Fibroblast of lung (primary cell): ENCODE data around the gene AK5. TPM values are rescaled to one million over a fixed set of nuclear protein-coding genes. Genes with fewer than 3 reads are reported as not detected.

Source experiments
- DNase-seq, 2 donors: peaks; one replicate each; pipeline versions ENCODE4 v3.0.0 to v3.0.0-alpha.2; 2010; ENCODE audit warnings: low read depth in 2 of 2
- H2AFZ ChIP-seq: 2 replicates; pipeline ENCODE4 v1.5.1; 2012; ENCODE audit warnings: low read length, control low read depth, inconsistent platforms
- H3K27ac ChIP-seq: 2 replicates; pipeline ENCODE4 v1.5.1; 2011; ENCODE audit warnings: low read length, control low read depth; ENCODE audit not compliant: insufficient read depth
- H3K27me3 ChIP-seq: 2 replicates; pipeline ENCODE4 v1.5.1; 2011; ENCODE audit warnings: mild to moderate bottlenecking, low read length; ENCODE audit not compliant: control insufficient read depth, insufficient read depth
- H3K36me3 ChIP-seq: 2 replicates; pipeline ENCODE4 v1.5.1; 2011; ENCODE audit warnings: low read length; ENCODE audit not compliant: control insufficient read depth, insufficient read depth
- H3K4me1 ChIP-seq: 2 replicates; pipeline ENCODE4 v1.5.1; 2011; ENCODE audit warnings: low read length; ENCODE audit not compliant: control insufficient read depth, insufficient read depth; ENCODE audit errors: extremely low read depth
- H3K4me2 ChIP-seq: 2 replicates; pipeline ENCODE4 v1.5.1; 2011; ENCODE audit warnings: low read length, control low read depth; ENCODE audit not compliant: insufficient read depth; ENCODE audit errors: extremely low read depth
- H3K4me3 ChIP-seq, 4 experiments: fragments of 200-600 bp in 1 of 4; sonication (generic) in 1 of 4; replicated peaks in 1 of 4; 2 replicates each; pipeline ENCODE4 v1.5.1; 2011 to 2016; ENCODE audit warnings: low read length in 4 of 4, low read depth in 3 of 4, mild to moderate bottlenecking in 3 of 4, control low read depth in 2 of 4, inconsistent platforms in 1 of 4, mixed read lengths in 1 of 4; ENCODE audit not compliant: insufficient read depth in 1 of 4; ENCODE audit errors: control extremely low read depth in 1 of 4
- H3K79me2 ChIP-seq: 2 replicates; pipeline ENCODE4 v1.5.1; 2012; ENCODE audit warnings: mild to moderate bottlenecking, low read length, inconsistent platforms; ENCODE audit not compliant: control insufficient read depth, insufficient read depth
- H3K9ac ChIP-seq: 2 replicates; pipeline ENCODE4 v1.5.1; 2011; ENCODE audit warnings: mild to moderate bottlenecking, low read length, control low read depth; ENCODE audit not compliant: insufficient read depth
- H3K9me3 ChIP-seq: 2 replicates; pipeline ENCODE4 v1.5.1; 2012; ENCODE audit warnings: low read depth, low read length; ENCODE audit not compliant: control insufficient read depth, insufficient read depth
- H4K20me1 ChIP-seq: 2 replicates; pipeline ENCODE4 v1.5.1; 2011; ENCODE audit warnings: low read length; ENCODE audit not compliant: control insufficient read depth, insufficient read depth; ENCODE audit errors: extremely low read depth
- CTCF ChIP-seq, 2 donors: IDR thresholded peaks in 1 of 2; conservative IDR thresholded peaks in 1 of 2; 1 replicate in 1 of 2; 2 replicates in 1 of 2; pipeline ENCODE4 v1.5.1; 2011 to 2012; ENCODE audit warnings: low read length in 2 of 2, control low read depth in 1 of 2, inconsistent platforms in 1 of 2, low read depth in 1 of 2, mild to moderate bottlenecking in 1 of 2
- EZH2 ChIP-seq: IDR thresholded peaks from 2 replicates; pipeline ENCODE4 v1.5.1; 2012; ENCODE audit warnings: low read length, control low read depth, mild to moderate bottlenecking; ENCODE audit errors: missing control alignments
- polyA plus RNA-seq, 2 donors: library from polyadenylated mRNA; depleted of rRNA in 1 of 2; stranded (reverse) in 1 of 2; unstranded in 1 of 2; fragments of >200 nt; gene quantifications; 2 replicates each; pipeline ENCODE4 v1.2.1, GENCODE V29; 2011 to 2012; ENCODE audit warnings: missing spikeins in 1 of 2
- total RNA-seq: library from RNA; depleted of rRNA; stranded (reverse); fragments of >200 nt; gene quantifications from 2 replicates; pipeline ENCODE4 v1.2.1, GENCODE V29; 2014

Gene AK5
- total and polyA plus RNA-seq, 2 donors (not counting 1 experiment from before 2014, with no cell fraction given) = 37.9 to 87.7 TPM

- no peaks in the 10 kb centered on the region for H3K27me3 ChIP-seq
- H3K4me3 ChIP-seq = no peak overlapping the region
- no peak overlapping the region for H3K9ac ChIP-seq
- no peak overlapping the region for H3K4me2 ChIP-seq
- H3K27ac ChIP-seq = no peak overlapping the region
- no peak for TF ChIP-seq EZH2
- TF ChIP-seq CTCF (conservative IDR thresholded peaks at IDR 0.05 in 1 of 2, IDR thresholded peaks at IDR 0.05 in 1 of 2; ENCODE audit: low read depth in 1 of 2, low read length in 2 of 2) = no peak
- H3K9me3 ChIP-seq = no peaks in the 10 kb centered on the region
- no peaks in the 10 kb centered on the region for H4K20me1 ChIP-seq
- no peaks in the 10 kb centered on the region for H3K4me1 ChIP-seq
- H2AFZ ChIP-seq = no peak overlapping the region
- H3K36me3 ChIP-seq = no peaks in the 10 kb centered on the region
- no peaks in the 10 kb centered on the region for H3K79me2 ChIP-seq
- DNase-seq = no peak
Measured at GRCh38 chr1:77461691-77462090, 179.9 kb downstream of the AK5 start.

GRCh38 chr1:77463216-77463615 is 181.4 kb downstream of the AK5 start:
- Histone ChIP-seq H3K36me3 (no peaks in the 10 kb centered on the region), H4K20me1 (no peaks in the 10 kb centered on the region), H3K4me1 (peaks cover under 1% of the 10 kb centered on the region), H3K9ac (no peak overlapping the region), H3K79me2 (no peaks in the 10 kb centered on the region), H3K4me3 (no peak overlapping the region), H3K27ac (no peak overlapping the region), H3K4me2 (no peak overlapping the region), H3K9me3 (no peaks in the 10 kb centered on the region), H2AFZ (no peak overlapping the region), H3K27me3 (no peaks in the 10 kb centered on the region)
- TF ChIP-seq EZH2 (no peak), CTCF (conservative IDR thresholded peaks at IDR 0.05 in 1 of 2, IDR thresholded peaks at IDR 0.05 in 1 of 2; ENCODE audit: low read depth in 1 of 2, low read length in 2 of 2) (no peak)
- DNase-seq = no peak

GRCh38 chr1:77465139-77465538 is 183.3 kb downstream of the AK5 start:
- Histone ChIP-seq H3K4me2 (no peak overlapping the region), H2AFZ (no peak overlapping the region), H3K9ac (no peak overlapping the region), H3K4me3 (no peak overlapping the region), H3K4me1 (peaks cover 2% of the 10 kb centered on the region), H3K27ac (no peak overlapping the region), H3K27me3 (no peaks in the 10 kb centered on the region), H3K36me3 (no peaks in the 10 kb centered on the region), H3K79me2 (no peaks in the 10 kb centered on the region), H4K20me1 (no peaks in the 10 kb centered on the region), H3K9me3 (no peaks in the 10 kb centered on the region)
- TF ChIP-seq CTCF (conservative IDR thresholded peaks at IDR 0.05 in 1 of 2, IDR thresholded peaks at IDR 0.05 in 1 of 2; ENCODE audit: low read depth in 1 of 2, low read length in 2 of 2) = no peak
- no peak for TF ChIP-seq EZH2
- DNase-seq = no peak
